Activated gamma-delta T cell (primary cell): ENCODE data around the gene OVOL2.
"Not testable (repeated sequence)": the region's sequence is repeated elsewhere in the genome, so short reads cannot be mapped to it uniquely, and the experiment has no call there.

Experiments
- DNase-seq: peaks from one replicate; lab custom pipeline; 2025; lab: John Stamatoyannopoulos, UW

The OVOL2 gene

DNA sequence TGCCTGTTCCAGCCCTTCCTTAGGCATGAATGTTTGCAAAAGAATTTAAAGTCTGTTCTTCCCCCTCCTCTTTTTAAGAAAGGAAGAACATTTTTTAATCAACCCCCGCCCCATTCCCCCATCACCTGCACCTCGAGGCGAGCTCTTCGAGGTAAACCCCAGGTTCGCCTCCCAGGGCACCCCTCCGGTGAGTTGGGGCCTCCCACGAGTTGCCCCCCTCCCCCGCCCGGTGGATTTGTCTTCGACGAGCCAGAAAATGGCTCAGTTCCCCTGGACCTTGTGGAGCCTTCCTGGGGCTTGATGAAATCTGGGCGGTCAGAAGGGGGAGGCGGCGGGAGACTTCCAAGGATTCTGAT, 256 bp upstream of the OVOL2 start:
- DNase-seq = no peak

DNA sequence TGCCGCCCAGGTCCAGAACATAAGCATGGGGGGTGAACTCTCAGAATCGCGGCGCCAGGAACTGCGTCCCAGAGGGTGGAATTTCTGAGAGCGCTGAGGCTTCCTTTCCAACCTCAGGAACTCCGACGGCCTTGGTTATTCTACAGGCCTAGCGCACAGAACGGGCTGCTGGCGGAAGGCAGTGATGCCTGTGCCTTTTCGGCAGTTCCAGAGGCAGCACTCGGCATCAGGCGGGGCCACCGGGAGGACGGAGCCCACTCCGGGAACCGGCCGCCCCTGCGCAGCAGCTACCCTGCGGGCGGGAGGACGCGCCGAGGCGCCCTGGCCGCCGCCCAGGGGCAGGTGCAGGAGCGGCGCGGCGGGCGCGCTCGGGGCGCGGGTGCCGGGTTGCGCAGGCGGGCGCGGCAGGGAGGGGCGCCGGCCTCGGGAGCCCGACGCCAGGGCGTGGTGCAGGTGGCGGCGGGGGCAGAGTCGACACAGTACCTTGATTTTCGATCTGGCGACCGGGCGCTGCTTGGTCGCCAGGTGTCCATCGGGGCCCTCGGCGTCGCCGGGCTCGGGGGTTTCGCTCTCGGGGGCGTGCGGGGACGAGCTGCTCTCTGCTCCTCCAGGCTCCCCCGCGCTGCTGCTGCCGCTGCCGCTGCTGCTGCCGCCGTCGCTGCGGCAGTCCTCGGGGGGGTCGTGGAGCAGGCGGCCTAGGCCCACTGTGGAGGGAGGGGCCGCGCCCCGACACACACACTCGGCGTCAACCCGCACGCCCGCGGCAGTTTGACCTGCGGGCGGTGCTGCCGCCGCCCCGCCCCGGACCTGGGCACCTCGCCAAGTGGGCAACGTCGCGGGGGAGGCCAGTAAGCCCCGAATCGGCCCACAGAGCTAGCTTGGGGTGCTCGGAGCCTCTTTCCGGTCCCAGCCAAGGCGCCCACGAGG, 1.3 kb downstream of the OVOL2 start:
- DNase-seq = no peak

DNA sequence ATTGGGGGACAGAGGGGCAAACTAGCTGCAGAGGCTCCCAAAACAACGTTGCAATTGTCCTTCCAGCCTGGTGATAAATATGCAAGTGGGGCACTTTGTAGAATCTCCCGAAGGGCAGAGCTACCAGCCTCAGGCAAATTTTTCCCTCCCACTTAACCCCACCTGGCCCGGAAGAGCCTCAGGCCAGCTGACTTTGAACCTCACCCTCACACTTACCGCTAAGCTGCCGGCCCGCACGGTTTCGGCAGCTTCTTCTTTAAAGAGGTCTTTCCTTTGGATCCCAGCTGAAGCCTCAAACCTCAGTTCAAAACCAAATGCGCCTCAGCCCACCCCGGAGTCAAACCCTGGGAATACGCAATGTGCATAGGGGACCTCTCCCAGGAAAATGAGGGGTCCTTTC, 2.5 kb downstream of the OVOL2 start:
- DNase-seq = no peak

GRCh38 chr20:18052856-18053255, 4.9 kb downstream of the OVOL2 start:
- no peak for DNase-seq

DNA sequence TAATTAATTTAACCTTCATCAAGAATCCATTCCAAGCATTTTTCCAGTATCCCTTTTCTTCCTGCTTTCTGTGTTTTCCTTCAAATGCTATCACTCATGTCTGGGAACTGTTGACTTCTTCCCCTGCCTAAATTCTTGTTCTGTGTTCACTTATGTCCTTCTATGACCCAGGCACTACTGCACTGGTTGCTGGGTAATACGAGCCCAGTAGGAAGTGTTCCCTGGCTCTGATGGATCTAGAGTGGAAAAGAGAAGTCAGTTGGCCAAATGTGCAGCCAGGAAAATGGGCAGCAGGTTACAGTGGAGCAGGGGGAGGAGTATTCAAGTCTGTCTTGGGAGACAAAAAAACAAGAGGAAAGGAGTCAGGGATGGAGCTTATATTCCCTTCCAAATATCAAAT, 7.1 kb downstream of the OVOL2 start:
- DNase-seq = no peak

DNA sequence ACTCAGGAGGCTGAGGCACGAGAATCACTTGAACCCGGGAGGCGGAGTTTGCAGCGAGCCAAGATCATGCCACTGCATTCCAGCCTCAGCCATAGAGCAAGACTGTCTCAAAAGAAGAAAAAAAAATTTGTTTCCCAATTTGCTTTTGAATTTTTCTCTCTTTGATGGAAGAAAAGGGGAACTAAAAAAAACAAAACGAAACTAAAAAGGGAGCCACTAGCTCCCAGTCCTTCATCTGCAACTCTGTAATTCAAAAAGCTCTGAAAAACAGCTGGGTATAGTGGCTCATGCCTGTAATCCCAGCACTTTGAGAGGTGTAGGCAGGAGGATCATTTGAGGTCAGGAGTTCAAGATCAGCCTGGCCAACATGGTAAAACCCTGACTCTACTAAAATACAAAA, 9.5 kb downstream of the OVOL2 start:
- DNase-seq = no peak

DNA sequence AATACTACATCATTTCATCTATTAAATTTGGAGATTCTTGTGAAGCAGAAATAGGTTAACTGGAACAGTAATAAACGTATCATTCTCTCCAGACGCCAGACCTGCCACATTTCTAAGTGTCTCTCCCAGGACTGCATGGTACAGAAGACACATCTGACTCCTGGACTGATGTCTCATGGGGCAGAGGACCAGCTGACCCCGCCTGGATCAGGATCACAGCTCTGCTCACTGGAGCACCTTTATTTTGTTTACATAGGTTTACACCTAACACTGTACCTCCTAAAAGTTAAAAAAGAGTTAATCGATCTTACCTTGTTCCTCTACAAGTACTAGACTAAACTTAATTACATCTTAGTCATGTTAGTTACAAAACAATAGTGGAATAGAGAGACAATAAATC, 11.2 kb downstream of the OVOL2 start:
- DNase-seq = no peak

DNA sequence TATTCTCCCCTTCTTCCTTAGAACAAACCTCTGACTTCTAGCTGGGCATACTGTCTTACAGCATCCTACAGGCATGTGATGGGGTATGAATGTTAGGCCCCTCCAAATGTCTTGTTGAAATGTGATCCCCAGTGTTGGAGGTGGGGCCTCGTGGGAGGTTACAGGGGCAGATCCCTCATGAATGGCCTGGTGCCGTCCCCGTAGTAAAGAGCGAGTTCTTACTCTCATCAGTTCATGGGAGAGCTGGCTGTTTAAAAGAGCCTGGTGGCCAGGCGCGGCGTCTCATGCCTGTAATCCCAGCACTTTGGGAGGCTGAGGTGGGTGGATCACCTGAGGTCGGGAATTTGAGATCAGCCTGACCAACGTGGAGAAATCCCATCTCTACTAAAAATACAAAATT, 15.5 kb downstream of the OVOL2 start:
- no peak for DNase-seq

- DNase-seq = no peak
These were observed 16.3 kb downstream of the OVOL2 start for GRCh38 chr20:18041462-18041861.

DNA sequence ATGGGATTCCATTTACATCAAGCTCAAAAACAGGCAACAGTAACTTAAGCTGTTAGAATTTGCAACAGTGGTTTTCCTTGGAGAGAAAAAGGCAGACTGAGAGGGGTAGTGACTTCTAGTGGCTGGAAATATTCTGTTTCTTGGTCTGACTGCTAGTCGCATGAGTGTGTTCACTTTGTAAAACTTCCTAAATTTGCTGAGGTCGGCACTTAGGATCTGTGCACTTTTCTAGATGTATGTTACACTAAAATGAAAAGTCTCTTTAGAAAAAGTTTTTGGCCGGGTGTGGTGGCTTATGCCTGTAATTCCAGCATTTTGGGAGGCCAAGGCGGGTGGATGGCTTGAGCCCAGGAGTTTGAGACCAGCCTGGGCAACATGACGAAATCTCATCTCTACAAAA, 18.7 kb downstream of the OVOL2 start:
- no peak for DNase-seq

DNA sequence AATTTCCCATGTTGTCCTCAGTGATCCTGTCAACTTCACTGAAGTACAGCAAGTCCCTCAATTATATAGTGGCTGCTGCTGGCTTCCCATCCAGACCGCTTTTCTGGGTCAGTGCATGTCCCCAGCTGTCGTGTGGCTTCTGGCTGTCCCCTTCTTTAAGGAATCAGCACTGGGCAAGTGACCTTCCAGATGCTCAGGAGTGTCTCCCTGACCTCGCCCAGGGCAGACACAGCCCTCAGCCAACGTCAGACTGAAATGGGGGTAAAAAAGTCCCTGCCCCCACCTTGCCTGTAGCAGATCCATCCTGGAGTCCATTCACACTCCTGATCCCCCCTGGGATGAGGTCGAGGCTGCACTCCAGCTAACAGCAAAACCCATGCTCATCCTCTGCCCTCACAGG, 23.7 kb downstream of the OVOL2 start:
- no peak for DNase-seq

- DNase-seq = no peak
These were observed 24.5 kb downstream of the OVOL2 start for GRCh38 chr20:18032977-18033892.

DNA sequence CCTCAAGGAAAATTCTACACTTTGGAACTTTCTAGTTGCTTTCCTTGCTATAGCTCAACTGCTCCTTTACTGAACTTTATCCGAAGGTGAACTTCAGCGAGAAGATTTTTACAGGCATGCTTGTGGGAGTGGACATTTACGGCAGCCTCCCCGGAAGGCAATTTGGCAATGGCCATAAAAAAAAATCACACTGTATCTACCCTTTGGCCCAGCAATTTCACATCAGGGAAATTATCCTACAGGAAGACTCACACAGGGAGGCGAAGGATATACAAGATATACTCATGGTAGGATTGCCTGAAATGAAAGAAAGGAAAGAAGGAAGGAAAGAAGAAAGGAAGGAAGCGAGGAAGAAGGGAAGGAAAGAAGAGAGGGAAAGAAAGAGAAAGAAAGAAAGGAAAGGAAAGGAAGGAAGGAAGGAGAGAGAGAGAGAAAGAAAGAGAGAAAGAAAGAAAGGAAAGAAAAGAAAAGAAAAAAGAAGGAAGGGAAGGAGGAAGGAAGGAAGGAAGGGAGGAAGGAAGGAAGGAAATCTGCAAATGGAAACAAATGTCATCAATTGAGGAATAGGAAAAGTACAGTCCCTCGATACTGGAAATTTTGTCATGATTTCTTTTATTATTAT, 25.7 kb downstream of the OVOL2 start:
- no peak for DNase-seq

- no peak for DNase-seq
These were observed 26.7 kb downstream of the OVOL2 start for GRCh38 chr20:18031050-18031449.

DNA sequence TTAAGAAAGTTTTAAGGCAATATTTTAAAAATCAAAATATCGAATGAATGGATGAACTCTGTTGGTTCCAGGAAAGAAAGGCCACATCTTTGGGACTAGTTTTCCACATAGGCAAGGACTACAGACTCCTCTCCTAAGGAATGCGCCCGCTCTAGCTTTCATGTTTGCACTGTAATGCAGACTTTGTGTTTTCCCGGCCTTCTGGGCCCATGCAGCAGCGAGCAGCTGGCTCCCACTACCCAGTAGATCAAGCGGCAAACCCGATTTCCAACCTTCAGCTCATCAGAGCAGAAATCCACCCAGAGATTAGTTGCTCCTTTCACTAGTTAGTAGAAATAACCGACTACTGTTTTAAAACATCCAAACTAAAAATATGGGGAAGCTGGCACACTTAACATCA, 27.7 kb downstream of the OVOL2 start:
- DNase-seq = no peak

- DNase-seq = not testable (repeated sequence)
These were observed 30.7 kb downstream of the OVOL2 start for GRCh38 chr20:18027011-18027410.

DNA sequence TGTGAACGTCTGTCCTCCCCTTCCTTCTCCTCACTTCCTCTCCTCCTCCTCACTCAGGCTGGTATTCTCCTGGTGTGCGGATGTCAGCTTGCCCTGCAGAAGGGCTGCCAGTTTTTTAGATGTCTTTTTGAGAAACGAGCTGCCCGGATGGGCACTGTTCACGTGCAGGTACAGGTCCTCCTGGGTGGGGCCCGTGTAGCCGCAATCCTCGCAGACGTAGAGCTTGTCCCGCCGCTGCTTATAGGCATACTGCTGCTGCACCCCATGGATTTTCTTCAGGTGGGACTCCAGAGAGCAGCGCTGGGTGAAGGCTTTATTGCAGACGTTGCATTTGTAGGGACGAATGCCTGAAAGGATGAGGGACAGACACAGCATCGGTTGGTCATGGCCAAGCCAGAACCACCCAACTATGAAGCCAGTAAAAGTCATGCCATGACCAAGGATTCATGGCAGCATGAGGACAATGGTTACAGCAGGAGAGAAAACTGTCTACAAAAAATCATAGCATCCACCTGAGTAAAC, 33.0 kb downstream of the OVOL2 start:
- DNase-seq = no peak

- DNase-seq = no peak
These were observed 36.8 kb downstream of the OVOL2 start for GRCh38 chr20:18020931-18021330.

DNA sequence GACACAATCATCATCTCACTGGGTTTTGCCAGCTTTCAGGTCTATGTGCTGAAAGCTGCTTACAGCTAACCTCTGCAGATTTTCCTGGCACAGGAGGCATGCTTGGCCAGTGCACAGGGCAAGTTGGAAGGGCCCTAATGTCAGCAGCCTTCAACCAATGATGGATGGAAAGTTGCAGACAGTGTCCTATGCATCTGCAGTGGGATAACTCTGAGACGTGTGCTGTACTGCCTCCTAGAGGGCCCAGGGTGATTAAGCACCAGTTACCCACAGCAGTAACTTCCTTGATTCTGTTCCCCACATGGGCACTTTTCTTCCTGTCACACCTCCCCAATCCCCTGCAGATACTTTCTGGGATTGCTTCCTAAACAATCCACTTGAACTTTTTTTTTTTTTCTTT, 38.6 kb downstream of the OVOL2 start:
- no peak for DNase-seq

DNA sequence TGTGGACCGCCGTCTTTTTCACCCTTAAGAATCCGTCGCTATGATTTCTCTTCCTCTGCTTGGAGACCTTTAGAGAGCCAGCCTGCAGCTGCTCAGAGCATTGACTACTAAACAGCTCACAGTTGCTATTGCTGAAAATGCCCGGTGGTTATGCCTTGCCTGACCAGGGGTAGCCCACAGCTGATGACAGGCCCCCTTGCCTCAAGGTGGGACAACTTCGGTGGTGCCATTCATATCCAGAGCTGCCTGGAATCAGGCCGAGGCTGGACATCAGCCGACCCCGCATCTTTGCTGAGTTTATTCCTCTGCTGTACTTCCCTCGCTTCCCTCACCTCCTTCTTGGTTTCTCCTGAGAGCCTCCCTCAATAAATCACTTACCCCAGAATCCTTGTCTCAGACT, 39.6 kb downstream of the OVOL2 start:
- no peak for DNase-seq

- DNase-seq = no peak
These were observed 40.9 kb downstream of the OVOL2 start for GRCh38 chr20:18016772-18017171.

GRCh38 chr20:18014411-18014810, 43.3 kb downstream of the OVOL2 start:
- no peak for DNase-seq
